Skin of body (tissue), 2 donors: ENCODE results near the gene IDH2. TPM values are rescaled to one million over a fixed set of nuclear protein-coding genes. Genes with fewer than 3 reads are reported as not detected.
"Not testable (repeated sequence)": the region's sequence is repeated elsewhere in the genome, so short reads cannot be mapped to it uniquely, and the experiment has no call there.

Experiments used
- DNase-seq: peaks from one replicate; lab custom pipeline; 2025; lab: John Stamatoyannopoulos, UW
- total RNA-seq: library from RNA; depleted of rRNA; stranded (reverse); fragments of >200 nt; gene quantifications from one replicate; pipeline ENCODE4 v1.2.3, GENCODE V29; 2014

The IDH2 gene
- total RNA-seq, 1 donor from 2014 or later, result 77.6 TPM

GRCh38 chr15:90115783-90116182 lies 13.5 kb upstream of the IDH2 start:
- no peak for DNase-seq

- DNase-seq, result no peak
Observed at GRCh38 chr15:90114451-90114901, 12.2 kb upstream of the IDH2 start.

GRCh38 chr15:90113166-90113565 lies 10.9 kb upstream of the IDH2 start:
- no peak for DNase-seq

- not testable (repeated sequence) for DNase-seq
Observed at GRCh38 chr15:90109163-90109751, 7.0 kb upstream of the IDH2 start.

GRCh38 chr15:90108038-90108437 lies 5.8 kb upstream of the IDH2 start:
- not testable (repeated sequence) for DNase-seq

GRCh38 chr15:90106522-90107117 lies 4.4 kb upstream of the IDH2 start:
- no peak for DNase-seq

GRCh38 chr15:90105521-90105920 lies 3.3 kb upstream of the IDH2 start:
- DNase-seq, result no peak

GRCh38 chr15:90104551-90104950 lies 2.3 kb upstream of the IDH2 start:
- DNase-seq, result no peak

GRCh38 chr15:90103701-90104329 lies 1.5 kb upstream of the IDH2 start:
- DNase-seq, result no peak

- DNase-seq, result no peak
Observed at GRCh38 chr15:90101130-90101968, 919 bp downstream of the IDH2 start.

- no peak for DNase-seq
Observed at GRCh38 chr15:90099868-90100831, 2.1 kb downstream of the IDH2 start.

GRCh38 chr15:90099072-90099867 lies 3.0 kb downstream of the IDH2 start:
- DNase-seq, result no peak

- DNase-seq, result no peak
Observed at GRCh38 chr15:90097475-90097874, 4.8 kb downstream of the IDH2 start.

GRCh38 chr15:90095521-90095959 lies 6.7 kb downstream of the IDH2 start:
- DNase-seq, result no peak

- DNase-seq, result no peak
Observed at GRCh38 chr15:90091156-90091931, 10.9 kb downstream of the IDH2 start.

- DNase-seq, result no peak
Observed at GRCh38 chr15:90090226-90090848, 11.9 kb downstream of the IDH2 start.

- DNase-seq, result no peak
Observed at GRCh38 chr15:90087454-90088154, 14.7 kb downstream of the IDH2 start.

GRCh38 chr15:90086868-90087268 lies 15.4 kb downstream of the IDH2 start:
- DNase-seq, result no peak
